Measurements from ENCODE around the gene SPATS2L.

DNA sequence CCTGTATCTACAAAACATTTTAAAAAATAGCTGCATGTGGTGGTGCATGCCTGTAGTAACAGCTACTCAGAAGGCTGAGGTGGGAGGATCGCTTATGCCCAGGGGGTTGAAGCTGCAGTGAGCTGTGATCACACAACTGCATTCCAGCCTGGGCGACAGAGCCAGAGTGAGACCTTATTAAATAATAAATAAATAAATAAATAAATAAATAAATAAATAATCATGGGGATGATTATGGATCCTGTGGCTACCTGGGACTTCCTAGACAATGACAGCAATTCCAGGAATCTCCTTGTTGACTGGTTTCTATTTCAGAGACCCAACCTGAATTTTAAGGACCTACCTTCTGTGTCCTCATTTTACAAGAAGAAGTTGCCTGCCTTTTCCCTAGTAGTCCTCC, 111.9 kb downstream of the SPATS2L start:
- TF ChIP-seq POLR2A (IDR thresholded peaks at IDR 0.05; ENCODE audit: low read depth, low read length) (no peak), POLR2AphosphoS5 (IDR thresholded peaks at IDR 0.05; ENCODE audit: low read depth, low read length) (no peak)

Data from GM12892 (cell line).